GM12801 (cell line): ENCODE results near the gene CALY.

ENCODE experiments used
- CTCF ChIP-seq: IDR thresholded peaks from one replicate; pipeline ENCODE4 v1.5.1; 2011; ENCODE audit warnings: control low read depth; ENCODE audit not compliant: insufficient read length; ENCODE audit errors: extremely low read depth

Gene CALY

GRCh38 chr10:133324857-133325260, 11.8 kb downstream of the CALY start:
- TF ChIP-seq CTCF, result no peak

- TF ChIP-seq CTCF, result no peak
These were observed 12.4 kb downstream of the CALY start for GRCh38 chr10:133324198-133324792.

GRCh38 chr10:133318494-133319127, 18.1 kb downstream of the CALY start:
- no peak for TF ChIP-seq CTCF

- TF ChIP-seq CTCF, result no peak
These were observed 20.0 kb downstream of the CALY start for GRCh38 chr10:133316732-133317131.

GRCh38 chr10:133316266-133316665, 20.4 kb downstream of the CALY start:
- no peak for TF ChIP-seq CTCF

GRCh38 chr10:133315847-133316246, 20.8 kb downstream of the CALY start:
- no peak for TF ChIP-seq CTCF

- no peak for TF ChIP-seq CTCF
These were observed 21.8 kb downstream of the CALY start for GRCh38 chr10:133314911-133315310.
